Activated T-cell treated with anti-CD3 and anti-CD28 coated beads, Interleukin-2, amount 50 U/mL, for 1 hour (primary cell): ENCODE data around the gene ATP6V1E1.

ENCODE experiments used
- DNase-seq: peaks from one replicate; pipeline ENCODE4 v3.0.0-alpha.2; 2020

The ATP6V1E1 gene

DNA sequence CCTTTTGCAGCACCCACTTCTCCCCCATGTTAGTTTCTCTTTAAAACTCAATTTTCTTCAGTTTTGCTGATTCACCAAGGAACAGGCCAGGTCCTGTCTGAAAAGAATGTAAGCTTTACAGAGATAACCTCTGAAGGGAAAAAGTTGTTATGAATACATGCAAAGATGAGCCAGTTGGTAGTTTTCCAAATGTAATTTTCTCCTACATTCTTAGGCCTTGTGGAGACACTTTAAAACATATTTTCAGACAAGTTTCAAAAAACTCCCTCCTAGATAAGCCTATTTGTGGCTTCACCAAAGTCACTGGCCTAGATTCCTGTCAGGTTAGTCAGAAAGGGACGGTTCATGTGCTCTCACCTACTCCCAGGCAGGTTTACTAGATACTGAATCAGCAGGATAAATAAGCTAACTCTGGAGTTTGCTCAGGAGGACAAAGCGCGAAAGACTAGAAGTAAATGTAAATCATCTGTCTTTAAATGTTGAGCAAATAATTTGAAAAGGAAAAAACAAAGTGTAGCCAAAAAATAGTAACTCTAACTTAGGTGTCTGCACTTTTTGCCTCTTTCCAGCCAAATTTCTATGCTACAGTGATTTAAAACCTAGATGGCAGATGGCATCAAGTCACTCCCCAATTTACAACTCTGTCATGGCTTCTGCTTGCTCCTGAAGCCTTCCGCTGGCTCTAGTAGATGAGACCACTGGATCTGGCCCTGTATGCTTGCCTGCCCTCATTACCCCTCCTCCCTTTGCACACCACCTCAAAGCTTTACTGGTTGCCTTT, 4.9 kb upstream of the ATP6V1E1 start:
- no peak for DNase-seq

DNA sequence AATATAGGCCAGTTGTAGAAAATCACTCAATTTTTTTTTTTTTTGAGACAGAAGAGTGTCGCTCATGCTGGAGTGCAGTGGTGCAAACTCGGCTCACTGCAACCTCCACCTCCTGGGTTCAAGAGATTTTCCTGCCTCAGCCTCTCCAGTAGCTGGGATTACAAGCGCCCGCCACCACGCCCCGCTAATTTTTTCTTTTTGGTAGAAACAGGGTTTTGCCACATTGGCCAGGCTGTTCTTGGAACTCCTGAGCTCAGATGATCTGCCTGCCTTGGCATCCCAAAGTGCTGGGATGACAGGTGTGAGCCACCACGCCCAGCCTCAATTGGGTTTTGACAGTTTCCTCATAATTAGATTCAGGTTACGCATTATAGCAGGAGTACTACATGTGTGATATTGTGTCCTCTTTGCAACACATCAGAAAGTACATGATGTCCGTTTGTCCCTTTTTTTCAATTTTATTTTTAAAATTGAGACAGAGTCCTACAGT, 2.6 kb upstream of the ATP6V1E1 start:
- no peak for DNase-seq

DNA sequence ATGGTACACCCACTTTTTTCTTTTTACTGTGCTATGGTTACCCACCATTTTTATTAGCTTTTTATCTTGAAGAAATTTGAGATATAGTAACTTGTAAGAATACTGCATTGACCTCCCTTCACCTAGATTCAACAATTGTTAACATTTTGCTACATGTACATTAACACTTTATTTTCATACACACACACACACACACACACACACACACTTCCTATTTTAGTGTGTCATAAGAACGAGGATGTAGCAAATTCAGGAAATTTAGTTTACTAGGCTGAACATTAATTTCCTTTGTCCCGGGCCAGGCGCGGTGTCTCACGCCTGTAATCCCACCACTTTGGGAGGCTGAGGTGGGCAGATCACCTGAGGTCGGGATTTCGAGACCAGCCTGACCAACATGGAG, 1.1 kb upstream of the ATP6V1E1 start:
- DNase-seq, result no peak

DNA sequence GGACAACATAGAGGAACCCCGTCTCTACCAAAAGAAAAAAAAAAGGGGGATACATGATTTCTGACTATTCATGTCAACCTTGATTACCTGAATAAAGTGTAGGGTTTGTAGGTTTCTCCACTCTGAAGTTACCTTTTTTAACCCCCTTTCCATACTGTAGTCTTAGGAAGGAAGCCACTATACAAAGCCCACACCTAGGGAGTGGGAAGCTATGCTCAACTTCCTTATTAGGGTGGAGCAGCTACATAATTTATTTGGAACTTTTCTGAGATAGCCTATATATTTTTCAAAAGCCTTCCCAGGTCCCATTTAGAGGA, 582 bp upstream of the ATP6V1E1 start:
- no peak for DNase-seq

DNA sequence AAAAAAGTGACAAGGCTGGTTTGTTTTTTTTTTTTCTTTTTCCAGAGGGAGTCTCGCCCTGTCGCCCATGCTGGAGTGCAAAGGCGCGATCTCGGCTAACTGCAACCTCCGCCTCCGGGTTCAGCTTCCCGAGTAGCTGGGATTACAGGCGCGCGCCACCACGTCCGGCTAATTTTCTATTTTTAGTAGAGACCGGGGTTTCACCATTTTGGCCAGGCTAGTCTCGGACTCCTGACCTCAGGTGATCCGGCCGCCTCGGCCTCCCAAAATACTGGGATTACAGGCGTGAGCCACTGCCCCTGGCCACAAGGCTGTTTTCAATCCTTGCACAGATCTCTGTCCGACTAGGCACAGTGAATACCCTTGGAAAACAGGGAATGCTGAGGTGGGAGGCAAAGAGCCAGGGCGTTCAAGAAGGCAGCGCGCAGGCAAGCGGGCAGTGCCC, 566 bp downstream of the ATP6V1E1 start:
- no peak for DNase-seq

DNA sequence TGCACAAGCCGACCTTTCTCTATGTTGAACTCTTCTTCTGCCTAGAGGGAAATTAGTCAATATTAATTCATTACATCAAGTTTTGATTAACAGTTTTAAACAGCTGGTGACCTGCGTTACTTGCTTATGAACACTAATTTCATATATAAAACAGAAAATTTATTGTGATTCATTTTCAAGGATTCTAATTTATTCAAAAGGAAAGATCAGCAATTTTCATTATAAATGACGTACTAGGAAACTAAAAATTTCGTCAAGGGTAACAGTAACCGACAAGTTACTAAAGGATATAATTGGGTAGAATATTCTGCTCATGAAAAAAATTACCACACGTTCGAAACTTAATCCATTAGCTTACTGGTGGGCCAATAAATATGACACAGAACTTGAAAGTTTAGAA, 15.3 kb downstream of the ATP6V1E1 start:
- no peak for DNase-seq

DNA sequence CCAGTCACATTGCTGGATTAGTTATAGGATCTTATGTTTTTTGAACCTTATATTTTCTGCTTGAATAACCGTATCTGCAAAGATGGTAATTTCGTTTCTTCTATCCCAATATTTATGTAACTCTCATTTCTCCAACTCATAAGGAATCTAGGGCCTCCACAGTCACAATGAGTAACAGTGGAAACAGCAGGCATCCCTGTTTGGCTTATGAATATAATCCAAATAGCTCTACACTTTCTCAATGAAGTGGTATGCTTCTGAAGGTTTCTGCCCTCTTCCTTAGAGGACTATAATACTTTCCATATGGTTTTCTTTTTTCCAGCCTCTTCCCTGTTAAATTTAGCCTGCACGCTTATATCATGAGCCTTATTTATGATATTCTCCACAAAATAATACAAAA, 16.5 kb downstream of the ATP6V1E1 start:
- no peak for DNase-seq

DNA sequence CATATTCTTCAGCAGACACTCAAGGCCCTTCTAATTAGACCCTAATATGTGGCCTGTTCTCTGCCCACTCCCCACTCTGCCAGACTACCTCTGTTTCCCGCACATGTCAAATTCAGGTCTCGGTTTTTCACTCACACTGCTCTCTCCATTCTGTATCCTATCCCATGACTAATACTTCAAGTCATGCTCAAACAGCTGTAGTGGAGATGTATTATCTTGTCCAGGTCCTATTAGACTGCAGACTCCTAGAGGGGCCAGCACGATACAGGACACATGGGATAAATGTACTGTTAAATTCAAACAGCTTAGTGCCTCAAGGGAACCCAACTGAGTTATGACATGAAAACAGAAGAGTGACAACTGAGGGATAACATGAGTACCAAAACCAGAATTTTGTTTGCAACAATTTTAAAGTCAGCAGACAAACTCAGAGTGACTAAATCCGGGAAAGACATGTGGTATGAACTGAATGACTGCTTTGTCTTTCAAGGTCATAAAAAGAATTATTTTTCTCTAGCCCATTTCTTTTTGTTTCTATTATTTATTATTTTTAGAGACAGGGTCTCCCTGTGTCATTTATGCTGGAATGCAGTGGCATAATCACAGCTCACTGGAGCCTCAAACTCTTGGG, 20.5 kb downstream of the ATP6V1E1 start:
- no peak for DNase-seq

DNA sequence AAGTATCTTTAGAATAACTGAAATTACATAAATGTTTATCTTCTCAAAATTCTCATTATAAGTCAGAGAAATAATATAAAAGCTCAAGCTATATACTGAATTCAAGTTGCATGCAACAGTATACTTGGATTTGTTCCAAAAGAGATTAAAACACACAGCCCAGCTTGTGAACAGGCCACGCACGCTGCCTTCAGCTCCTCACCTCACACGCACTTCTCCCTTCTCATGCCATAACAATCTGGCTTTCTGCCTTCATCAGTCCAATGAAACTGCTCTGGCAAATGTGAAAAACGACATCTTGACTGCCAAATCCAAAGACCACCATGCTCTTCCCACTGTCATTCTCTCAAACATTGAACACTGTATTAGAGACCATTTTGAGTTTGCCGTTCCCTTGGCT, 22.1 kb downstream of the ATP6V1E1 start:
- DNase-seq, result no peak

DNA sequence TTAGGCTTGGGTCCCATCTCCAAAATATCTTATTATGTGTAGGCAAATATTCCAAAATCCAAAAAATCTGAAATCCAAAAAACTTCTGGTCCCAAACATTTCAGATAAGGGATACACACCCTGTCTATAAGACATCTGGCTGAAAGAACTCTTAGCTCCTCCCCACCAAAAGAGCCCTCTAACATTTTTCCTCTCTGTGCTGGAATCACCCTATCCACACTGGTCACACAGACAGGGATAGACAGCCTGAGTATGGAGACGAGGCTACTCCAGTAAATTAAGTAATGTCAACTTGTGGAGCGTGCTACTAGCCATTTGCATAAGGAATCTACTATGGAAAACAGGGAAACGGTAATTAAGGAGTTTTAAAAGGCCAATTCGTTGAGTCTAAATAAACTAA, 24.9 kb downstream of the ATP6V1E1 start:
- DNase-seq, result no peak

DNA sequence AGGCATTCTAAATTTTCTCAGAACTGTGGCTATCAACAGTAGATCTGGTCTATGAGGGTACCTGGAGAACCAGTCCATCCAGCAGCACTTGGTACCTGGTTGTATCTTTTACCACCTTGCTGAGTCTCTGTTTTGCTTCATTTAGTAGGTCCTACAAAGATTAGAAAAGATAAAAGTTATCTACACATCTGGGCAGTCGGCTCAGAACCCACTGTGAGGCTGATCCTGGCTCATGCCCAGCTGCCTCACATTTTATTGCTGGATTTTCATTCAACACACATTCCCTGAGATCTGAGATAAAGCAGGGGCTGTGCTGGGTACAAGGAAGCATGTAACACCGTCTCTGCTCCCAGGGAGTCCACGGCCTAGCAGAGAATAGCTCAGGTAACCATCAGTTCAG, 27.5 kb downstream of the ATP6V1E1 start:
- DNase-seq, result no peak

DNA sequence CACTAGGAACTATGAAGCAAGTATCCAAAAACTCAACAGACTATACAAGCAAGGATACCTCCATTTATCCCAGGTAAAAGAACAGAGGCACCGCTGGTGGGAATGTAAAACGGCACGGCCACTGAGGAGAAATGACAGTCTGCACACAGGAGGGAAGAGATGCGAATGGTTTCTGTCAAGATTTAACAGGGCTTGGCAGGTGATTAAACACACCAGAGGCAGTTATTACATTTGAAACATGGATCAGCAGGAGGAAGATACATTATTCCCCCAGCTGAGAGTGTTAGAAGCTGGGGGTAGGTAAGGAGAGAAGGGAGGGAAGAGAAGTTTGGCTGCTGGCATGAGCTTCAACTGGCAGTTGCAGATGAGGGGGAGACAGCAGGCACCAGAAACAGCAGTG, 30.2 kb downstream of the ATP6V1E1 start:
- DNase-seq, result no peak

DNA sequence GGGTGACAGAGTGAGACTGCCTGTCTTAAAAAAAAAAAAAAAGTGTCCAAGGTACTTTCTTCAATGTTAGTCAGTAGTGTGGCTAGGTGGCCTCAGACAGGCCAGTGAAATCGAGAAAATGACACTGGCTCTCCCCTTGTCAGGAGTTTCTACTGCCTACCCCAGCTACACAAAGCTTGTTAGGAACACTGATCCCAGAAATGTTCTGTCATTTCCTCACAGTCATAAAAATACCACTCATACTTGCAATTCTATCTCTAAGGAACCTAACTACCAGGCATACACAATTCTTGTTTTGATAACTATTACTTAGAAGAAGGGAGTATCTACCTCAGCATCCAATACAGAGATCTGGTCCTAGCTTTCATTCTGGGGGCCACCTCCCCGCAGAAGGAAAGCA, 31.3 kb downstream of the ATP6V1E1 start:
- DNase-seq, result no peak

DNA sequence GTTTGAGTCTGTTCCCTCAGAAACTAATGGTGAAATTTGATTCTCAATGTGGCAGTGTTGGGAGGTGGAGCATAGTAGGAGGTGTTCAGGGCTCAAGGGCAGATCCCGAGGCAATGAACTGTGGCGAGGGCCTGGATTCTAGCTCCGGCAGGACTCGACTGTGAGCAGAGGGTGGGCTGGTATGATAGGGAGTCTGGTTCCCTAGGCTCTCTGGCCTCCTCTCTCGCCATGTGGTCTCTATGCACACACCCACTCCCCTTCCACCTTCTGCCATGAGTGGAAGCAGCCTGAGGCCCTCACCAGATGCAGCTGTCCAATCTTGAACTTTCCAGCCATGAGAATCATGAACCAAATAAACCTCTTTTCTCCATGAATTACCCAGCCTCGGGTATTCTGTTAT, 32.3 kb downstream of the ATP6V1E1 start:
- no peak for DNase-seq

DNA sequence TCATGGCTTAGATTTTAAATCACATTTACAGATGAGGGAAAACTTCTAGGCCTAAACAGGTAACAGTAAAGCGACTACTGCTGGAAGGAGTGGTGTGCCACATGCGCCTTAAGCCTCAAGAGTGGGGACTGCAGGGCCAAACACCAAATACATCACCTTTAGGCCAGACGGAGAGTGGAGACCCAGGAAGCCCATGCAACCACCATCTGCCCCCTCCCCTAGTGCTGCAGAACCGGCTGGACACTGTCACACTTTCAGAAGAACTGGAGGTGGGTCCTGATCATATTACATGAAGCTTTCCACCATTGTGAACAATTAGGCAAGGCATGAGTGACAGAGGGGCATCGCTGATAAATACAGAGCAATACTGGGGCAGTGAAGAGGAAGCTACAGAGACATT, 36.3 kb downstream of the ATP6V1E1 start:
- DNase-seq, result no peak

DNA sequence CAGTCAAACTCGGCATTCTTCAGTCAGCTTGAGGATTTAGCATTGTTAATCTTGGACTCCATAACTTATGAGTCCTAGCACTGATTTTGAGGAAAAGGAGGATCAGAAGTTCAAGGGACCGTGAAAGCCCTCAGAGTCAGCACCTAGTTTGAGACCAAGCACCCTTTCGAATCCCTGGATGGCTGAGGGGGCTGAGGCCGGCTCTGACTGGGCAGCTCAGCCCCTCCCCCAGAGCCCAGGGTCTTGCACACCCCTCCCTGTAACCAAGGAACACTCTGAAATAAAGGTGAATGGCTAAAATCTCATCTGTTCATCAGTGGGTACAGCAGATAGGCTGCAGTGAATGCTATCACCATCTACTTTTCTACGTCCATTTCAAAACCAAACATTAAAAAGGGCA, 38.0 kb downstream of the ATP6V1E1 start:
- no peak for DNase-seq

DNA sequence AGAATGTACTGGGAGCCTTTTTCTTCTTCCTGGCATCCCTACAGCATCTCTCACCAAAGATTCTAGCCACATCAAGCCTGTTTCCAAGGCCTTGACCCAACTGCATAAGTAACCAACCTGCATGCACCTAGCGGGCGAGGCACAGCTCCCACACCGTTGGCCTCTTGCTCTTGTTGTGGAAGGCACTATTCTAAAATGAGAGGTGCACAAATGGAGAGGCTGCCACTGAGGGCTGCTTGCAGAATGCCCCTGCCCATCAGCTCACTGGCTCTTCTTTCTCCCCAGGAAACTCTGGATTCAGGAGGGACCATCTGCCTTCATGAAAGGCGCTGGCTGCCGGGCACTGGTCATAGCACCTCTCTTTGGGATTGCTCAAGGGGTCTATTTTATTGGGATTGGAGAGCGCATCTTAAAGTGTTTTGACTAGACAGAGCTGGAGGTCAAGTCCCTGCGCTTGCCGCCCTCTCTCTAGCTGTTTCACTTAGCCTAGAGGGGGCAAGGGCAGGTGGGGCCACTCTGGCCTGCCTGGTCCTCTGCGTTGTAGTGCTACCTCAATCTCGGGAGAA, 38.7 kb downstream of the ATP6V1E1 start:
- DNase-seq, result no peak

DNA sequence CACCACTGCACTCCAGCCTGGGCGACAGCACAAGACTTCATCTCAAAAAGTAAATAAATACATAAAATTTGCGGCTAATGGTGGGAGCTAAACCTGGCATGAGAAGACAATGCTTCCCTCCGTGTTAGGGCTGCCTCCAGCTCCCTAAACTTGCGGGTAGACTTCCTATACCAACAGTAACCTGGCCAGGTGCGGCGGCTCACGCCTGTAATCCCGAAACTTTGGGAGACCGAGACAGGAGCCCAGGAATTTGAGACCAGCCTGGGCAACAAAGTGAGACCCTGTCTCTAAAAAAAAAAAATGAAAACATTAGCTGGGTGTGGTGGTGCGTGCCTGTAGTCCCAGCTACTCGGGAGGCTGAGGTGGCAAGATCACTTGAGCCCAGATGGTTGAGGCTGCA, 39.9 kb downstream of the ATP6V1E1 start:
- DNase-seq, result no peak

DNA sequence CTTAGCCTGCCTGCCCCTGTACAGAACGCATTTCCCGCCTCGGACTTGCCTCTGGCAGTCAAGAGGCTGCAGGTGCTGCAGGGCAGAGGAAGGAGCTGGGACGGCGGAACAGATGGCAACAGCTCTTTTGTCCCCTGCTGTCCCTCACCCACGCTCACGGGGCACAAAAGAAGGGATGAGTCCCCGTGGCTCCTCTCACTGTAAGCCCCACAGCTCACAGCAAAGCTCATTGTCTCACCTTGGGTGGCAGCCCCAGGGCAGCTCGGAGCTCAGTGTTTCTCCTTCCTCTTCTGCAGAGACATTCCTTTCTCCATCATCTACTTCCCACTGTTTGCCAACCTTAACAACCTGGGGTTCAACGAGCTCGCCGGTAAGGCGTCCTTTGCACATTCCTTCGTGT, 40.9 kb downstream of the ATP6V1E1 start:
- no peak for DNase-seq

DNA sequence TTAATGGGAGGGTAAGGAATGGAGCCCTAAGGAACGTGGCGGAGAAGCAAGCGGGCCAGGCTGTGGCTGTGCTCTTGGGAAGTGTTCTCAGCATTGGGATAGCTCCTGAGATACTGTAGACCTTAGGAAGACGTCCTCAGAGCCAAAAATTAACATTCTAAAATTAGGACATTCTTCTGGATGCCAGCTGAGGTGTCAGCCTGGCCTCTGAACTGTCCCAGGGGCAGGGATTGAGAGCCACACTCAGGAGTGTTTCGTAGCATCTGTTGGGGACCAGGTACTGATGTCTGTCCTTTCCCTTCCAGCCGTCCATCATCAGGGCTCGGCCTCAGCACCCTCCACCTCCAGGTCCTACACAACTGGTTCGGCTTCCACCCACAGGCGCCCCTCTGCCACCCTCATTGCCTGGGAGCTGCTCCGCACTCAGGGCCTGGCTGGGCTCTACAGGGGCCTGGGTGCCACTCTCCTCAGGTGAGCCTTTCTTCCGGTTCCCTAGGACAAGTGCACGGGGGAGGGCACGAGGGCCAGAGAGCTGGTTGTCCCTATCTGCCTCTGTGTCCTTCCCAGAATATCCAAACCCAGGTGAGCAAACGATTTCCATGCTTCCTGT, 41.6 kb downstream of the ATP6V1E1 start:
- no peak for DNase-seq

DNA sequence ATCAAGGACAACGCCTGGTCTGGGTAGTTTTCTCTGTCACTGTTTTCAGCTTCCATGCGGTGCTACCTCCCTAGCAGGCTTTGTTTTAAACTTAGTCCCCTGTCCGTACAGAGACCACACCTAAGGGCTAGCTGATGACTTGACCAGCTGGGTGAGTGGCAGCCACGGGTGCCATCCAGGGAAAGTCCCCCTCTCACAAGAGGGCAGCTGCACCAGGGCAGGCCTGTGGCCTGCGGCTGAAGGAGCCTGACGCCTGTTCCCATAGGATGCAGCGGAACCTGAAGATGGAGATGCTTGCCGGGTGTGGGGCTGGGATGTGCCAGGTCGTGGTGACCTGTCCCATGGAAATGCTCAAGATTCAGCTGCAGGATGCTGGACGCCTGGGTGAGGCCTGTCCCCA, 45.4 kb downstream of the ATP6V1E1 start:
- DNase-seq, result no peak

DNA sequence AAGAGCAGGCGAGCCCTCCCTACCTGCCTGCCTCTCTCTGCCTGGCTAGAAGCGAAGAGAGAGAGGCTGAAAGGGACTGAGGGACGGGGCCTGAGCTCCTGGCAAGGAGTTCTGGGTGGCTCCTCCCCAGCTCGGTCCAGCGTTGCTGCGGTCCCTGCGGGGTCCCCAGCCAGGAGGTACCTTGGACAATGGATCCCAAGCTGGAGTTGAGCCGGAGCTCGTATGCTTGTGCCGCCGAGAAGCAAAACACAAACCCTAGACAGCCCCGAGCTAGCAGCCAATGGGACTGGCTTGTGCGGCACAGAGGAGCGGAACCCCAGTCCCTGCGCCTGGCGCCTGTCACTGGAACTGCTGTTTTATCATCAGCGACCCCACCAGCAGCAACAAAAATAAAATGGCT, 46.9 kb downstream of the ATP6V1E1 start:
- no peak for DNase-seq

DNA sequence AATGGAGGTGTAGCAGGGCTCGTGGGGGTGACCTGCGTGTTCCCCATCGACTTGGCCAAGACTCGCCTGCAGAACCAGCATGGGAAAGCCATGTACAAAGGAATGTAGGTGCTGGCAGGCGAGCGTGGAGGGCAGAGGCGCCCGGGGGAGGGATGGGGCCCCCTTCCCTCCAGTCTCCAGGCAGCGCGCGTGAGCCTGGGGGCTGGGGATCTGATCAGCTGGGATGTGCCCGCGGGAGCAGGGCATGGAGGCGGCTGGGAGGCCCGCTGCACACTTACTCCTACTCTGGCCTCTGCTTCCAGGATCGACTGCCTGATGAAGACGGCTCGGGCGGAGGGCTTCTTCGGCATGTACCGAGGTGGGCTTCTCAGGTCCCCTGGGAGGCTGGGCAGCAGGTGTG, 47.5 kb downstream of the ATP6V1E1 start:
- no peak for DNase-seq

DNA sequence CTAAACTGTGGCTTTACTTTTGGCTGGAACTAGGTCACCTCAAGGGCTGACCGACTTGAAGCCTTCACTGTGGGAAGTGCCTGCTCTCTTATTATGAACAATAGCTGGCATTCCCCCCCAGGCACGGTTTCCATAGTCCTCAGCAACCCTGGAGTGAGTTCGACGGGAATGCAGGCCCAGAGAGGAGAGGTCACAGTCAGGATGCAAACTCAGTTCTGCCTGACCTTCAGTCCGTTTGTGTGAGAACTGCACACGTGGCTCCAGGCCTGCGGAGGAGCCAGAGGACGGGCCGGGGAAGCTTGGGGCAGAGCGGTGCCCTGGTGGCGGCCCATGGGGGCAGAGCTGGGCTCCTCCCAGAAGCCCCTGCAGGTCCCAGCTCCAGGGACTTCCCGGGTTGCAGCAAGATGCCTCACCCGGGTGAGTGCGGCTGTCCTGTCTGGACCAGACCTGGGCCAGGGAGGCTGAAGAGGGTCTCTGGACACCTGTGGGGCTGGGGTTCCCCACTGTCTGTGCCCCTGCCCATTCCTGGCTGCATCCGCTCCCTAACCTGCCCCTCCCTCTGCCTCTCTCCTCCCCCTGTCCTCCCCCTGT, 48.0 kb downstream of the ATP6V1E1 start:
- no peak for DNase-seq
